ENCODE measurements around the gene ART1.

Gene ART1

GRCh38 chr11:3617990-3618389, 26.9 kb upstream of the ART1 start:
- Histone ChIP-seq H3K4me3 (IDR thresholded peaks at IDR 0.05; ENCODE audit: insufficient read depth, low read depth, low read length) (no peak overlapping the region), H4K20me1 (ENCODE audit: insufficient read depth) (no peaks in the 10 kb centered on the region), H3K27me3 (ENCODE audit: insufficient read depth, low read depth) (no peaks in the 10 kb centered on the region), H2AFZ (ENCODE audit: low read depth) (no peak overlapping the region), H3K4me1 (ENCODE audit: low read depth, poor library complexity, severe bottlenecking) (peaks cover 19% of the 10 kb centered on the region), H3K4me2 (no peak overlapping the region), H3K79me2 (ENCODE audit: insufficient read depth, low read depth) (no peaks in the 10 kb centered on the region), H3K36me3 (ENCODE audit: insufficient read depth) (no peaks in the 10 kb centered on the region), H3K9ac (no peak overlapping the region), H3K27ac (no peak overlapping the region)
- TF ChIP-seq, protein P1, sequence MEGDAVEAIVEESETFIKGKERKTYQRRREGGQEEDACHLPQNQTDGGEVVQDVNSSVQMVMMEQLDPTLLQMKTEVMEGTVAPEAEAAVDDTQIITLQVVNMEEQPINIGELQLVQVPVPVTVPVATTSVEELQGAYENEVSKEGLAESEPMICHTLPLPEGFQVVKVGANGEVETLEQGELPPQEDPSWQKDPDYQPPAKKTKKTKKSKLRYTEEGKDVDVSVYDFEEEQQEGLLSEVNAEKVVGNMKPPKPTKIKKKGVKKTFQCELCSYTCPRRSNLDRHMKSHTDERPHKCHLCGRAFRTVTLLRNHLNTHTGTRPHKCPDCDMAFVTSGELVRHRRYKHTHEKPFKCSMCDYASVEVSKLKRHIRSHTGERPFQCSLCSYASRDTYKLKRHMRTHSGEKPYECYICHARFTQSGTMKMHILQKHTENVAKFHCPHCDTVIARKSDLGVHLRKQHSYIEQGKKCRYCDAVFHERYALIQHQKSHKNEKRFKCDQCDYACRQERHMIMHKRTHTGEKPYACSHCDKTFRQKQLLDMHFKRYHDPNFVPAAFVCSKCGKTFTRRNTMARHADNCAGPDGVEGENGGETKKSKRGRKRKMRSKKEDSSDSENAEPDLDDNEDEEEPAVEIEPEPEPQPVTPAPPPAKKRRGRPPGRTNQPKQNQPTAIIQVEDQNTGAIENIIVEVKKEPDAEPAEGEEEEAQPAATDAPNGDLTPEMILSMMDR (conservative IDR thresholded peaks at IDR 0.05; ENCODE audit: low read depth, low read length) = no peak

GRCh38 chr11:3622521-3622920, 22.4 kb upstream of the ART1 start:
- Histone ChIP-seq H3K4me1 (ENCODE audit: low read depth, poor library complexity, severe bottlenecking) (no peaks in the 10 kb centered on the region), H2AFZ (ENCODE audit: low read depth) (no peak overlapping the region), H3K27ac (no peak overlapping the region), H3K4me3 (IDR thresholded peaks at IDR 0.05; ENCODE audit: insufficient read depth, low read depth, low read length) (no peak overlapping the region), H3K27me3 (ENCODE audit: insufficient read depth, low read depth) (no peaks in the 10 kb centered on the region), H3K36me3 (ENCODE audit: insufficient read depth) (no peaks in the 10 kb centered on the region), H3K9ac (no peak overlapping the region), H4K20me1 (ENCODE audit: insufficient read depth) (no peaks in the 10 kb centered on the region), H3K4me2 (no peak overlapping the region), H3K79me2 (ENCODE audit: insufficient read depth, low read depth) (no peaks in the 10 kb centered on the region)
- TF ChIP-seq, protein P1 (conservative IDR thresholded peaks at IDR 0.05; ENCODE audit: low read depth, low read length) = no peak

- Histone ChIP-seq H2AFZ (ENCODE audit: low read depth) (no peak overlapping the region), H3K36me3 (ENCODE audit: insufficient read depth) (no peaks in the 10 kb centered on the region), H3K4me3 (IDR thresholded peaks at IDR 0.05; ENCODE audit: insufficient read depth, low read depth, low read length) (no peak overlapping the region), H3K27me3 (ENCODE audit: insufficient read depth, low read depth) (no peaks in the 10 kb centered on the region), H3K9ac (no peak overlapping the region), H3K4me2 (no peak overlapping the region), H3K79me2 (ENCODE audit: insufficient read depth, low read depth) (no peaks in the 10 kb centered on the region), H3K27ac (no peak overlapping the region), H3K4me1 (ENCODE audit: low read depth, poor library complexity, severe bottlenecking) (no peaks in the 10 kb centered on the region), H4K20me1 (ENCODE audit: insufficient read depth) (no peaks in the 10 kb centered on the region)
- TF ChIP-seq, protein P1 (conservative IDR thresholded peaks at IDR 0.05; ENCODE audit: low read depth, low read length) = no peak
Measured at GRCh38 chr11:3623121-3623520, 21.8 kb upstream of the ART1 start.

DNA sequence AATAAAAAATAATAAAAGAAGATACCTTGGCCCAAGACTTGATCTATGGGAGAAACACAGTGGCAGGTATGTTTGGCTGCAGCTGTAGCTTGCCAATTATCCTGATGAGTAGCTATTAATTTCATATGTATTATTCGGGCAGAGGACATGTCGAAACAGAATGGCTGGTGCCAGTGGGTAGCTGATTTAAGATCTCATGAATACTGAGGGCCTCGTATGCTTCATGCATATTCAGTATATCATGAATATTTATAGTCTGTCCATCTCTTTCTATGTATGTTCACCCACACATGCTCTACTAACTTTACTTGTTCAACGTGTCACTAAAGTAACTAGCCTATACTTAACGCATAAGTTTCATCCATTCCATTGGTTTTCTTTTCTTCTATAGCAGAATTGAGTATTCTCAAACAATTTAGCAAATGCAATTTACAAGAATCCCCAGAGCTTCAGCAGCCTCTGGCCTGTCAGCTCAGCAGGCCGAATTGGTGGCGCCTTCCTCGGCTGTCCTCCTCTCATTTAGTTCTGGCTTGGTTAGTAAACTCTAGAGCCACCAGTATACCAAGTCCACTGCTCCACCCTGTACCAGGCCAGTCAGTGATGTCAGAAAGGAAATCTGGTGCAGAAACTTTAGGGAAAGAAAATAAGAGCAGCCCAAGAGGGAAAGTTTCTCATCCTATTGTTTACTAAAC, 21.0 kb upstream of the ART1 start:
- Histone ChIP-seq H3K27me3 (ENCODE audit: insufficient read depth, low read depth) (no peaks in the 10 kb centered on the region), H3K36me3 (ENCODE audit: insufficient read depth) (no peaks in the 10 kb centered on the region), H2AFZ (ENCODE audit: low read depth) (no peak overlapping the region), H3K9ac (no peak overlapping the region), H3K4me2 (no peak overlapping the region), H3K27ac (no peak overlapping the region), H4K20me1 (ENCODE audit: insufficient read depth) (no peaks in the 10 kb centered on the region), H3K79me2 (ENCODE audit: insufficient read depth, low read depth) (no peaks in the 10 kb centered on the region), H3K4me3 (IDR thresholded peaks at IDR 0.05; ENCODE audit: insufficient read depth, low read depth, low read length) (no peak overlapping the region), H3K4me1 (ENCODE audit: low read depth, poor library complexity, severe bottlenecking) (no peaks in the 10 kb centered on the region)
- TF ChIP-seq, protein P1 (conservative IDR thresholded peaks at IDR 0.05; ENCODE audit: low read depth, low read length) = no peak

All from KMS-11 (cell line).